Coronary artery (tissue), 2 donors: ENCODE measurements around the gene KCTD16.

Experiments used
- DNase-seq: peaks from one replicate; pipeline ENCODE4 v3.0.0-alpha.2; 2017; ENCODE audit warnings: low spot score
- H3K27ac ChIP-seq, 2 donors: fragments of 200-600 bp; sonication (generic); one replicate each; pipeline ENCODE4 v1.5.1; 2016 to 2019
- H3K4me3 ChIP-seq: fragments of 200-600 bp; sonication (generic); 2 replicates; pipeline ENCODE4 v1.5.1; 2016; ENCODE audit warnings: mild to moderate bottlenecking, moderate library complexity
- TF ChIP-seq, protein P1 (sequence below): fragments of 200-600 bp; sonication (generic); IDR thresholded peaks from one replicate; pipeline ENCODE4 v1.5.1; 2019; ENCODE audit warnings: antibody characterized with exemption

Gene KCTD16

DNA sequence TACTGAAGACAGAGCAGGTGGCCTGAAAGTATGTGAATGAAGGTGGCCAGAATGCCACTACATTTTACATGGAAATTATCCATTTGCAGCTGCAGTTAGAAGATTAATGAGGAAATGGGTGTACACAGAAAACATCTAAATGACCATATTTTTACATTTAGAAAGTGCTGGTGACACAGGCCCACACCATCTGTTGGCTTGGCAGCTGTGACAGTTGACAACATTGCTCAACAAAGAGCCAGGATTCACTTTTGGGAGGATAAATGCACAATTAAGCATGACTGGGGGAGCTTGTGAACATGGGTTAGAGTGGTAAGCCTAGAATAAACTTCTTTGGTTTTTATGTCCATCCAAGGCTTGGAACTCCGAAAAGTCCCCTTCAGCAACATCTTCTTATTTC lies 360.5 kb downstream of the KCTD16 start:
- TF ChIP-seq, protein P1, sequence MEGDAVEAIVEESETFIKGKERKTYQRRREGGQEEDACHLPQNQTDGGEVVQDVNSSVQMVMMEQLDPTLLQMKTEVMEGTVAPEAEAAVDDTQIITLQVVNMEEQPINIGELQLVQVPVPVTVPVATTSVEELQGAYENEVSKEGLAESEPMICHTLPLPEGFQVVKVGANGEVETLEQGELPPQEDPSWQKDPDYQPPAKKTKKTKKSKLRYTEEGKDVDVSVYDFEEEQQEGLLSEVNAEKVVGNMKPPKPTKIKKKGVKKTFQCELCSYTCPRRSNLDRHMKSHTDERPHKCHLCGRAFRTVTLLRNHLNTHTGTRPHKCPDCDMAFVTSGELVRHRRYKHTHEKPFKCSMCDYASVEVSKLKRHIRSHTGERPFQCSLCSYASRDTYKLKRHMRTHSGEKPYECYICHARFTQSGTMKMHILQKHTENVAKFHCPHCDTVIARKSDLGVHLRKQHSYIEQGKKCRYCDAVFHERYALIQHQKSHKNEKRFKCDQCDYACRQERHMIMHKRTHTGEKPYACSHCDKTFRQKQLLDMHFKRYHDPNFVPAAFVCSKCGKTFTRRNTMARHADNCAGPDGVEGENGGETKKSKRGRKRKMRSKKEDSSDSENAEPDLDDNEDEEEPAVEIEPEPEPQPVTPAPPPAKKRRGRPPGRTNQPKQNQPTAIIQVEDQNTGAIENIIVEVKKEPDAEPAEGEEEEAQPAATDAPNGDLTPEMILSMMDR, result no peak
- no peak for DNase-seq
- Histone ChIP-seq H3K27ac (no peak overlapping the region), H3K4me3 (no peak overlapping the region)
